Spinal cord (tissue), 10 donors: ENCODE measurements around the gene CCHCR1. TPM values are rescaled to one million over a fixed set of nuclear protein-coding genes. Genes with fewer than 3 reads are reported as not detected.
"Not testable (repeated sequence)": the region's sequence is repeated elsewhere in the genome, so short reads cannot be mapped to it uniquely, and the experiment has no call there.

Experiments used
- DNase-seq, 6 donors: peaks; one replicate each; pipeline versions ENCODE4 v3.0.0 to v3.0.0-alpha.2; 2013 to 2015; ENCODE audit warnings: low spot score in 6 of 6, low read depth in 4 of 6
- H3K27ac ChIP-seq: one replicate; pipeline ENCODE4 v1.5.1; 2013; ENCODE audit warnings: low read depth, low read length, control low read depth
- H3K27me3 ChIP-seq: one replicate; pipeline ENCODE4 v1.6.1; 2013; ENCODE audit warnings: low read length; ENCODE audit not compliant: control insufficient read depth, insufficient read depth
- H3K36me3 ChIP-seq: one replicate; pipeline ENCODE4 v1.6.1; 2013; ENCODE audit warnings: low read length; ENCODE audit not compliant: control insufficient read depth, insufficient read depth
- H3K4me1 ChIP-seq: one replicate; pipeline ENCODE4 v1.6.1; 2013; ENCODE audit warnings: low read length; ENCODE audit not compliant: control insufficient read depth, insufficient read depth
- H3K4me3 ChIP-seq: one replicate; pipeline ENCODE4 v1.5.1; 2013; ENCODE audit warnings: low read depth, low read length, control low read depth
- H3K9me3 ChIP-seq: one replicate; pipeline ENCODE4 v1.6.1; 2013; ENCODE audit warnings: low read length; ENCODE audit not compliant: control insufficient read depth, insufficient read depth
- WGBS: methylation state at CpG from one replicate; pipeline ENCODE4 v1.1.5; 2013; ENCODE audit warnings: missing lambda C conversion rate; ENCODE audit not compliant: insufficient coverage; 5-methylcytosine and 5-hydroxymethylcytosine counted together
- polyA plus RNA-seq, 2 donors: library from polyadenylated mRNA; unstranded; fragments of 120-200 nt; gene quantifications; one replicate each; pipeline ENCODE4 v1.2.1, GENCODE V29; 2013; ENCODE audit not compliant: insufficient read length in 2 of 2
- total RNA-seq, 2 donors: library from RNA; depleted of rRNA in 1 of 2; stranded (reverse); fragments of 120-200 nt in 1 of 2; fragments of >200 nt in 1 of 2; gene quantifications; one replicate each; pipeline versions ENCODE4 v1.2.3 to v1.2.4, GENCODE V29; 2013 to 2014
- donor health status: healthy.

CCHCR1 gene
- total and polyA plus RNA-seq, 4 donors, result 16.4 to 29.9 (median 23.6) TPM

DNA sequence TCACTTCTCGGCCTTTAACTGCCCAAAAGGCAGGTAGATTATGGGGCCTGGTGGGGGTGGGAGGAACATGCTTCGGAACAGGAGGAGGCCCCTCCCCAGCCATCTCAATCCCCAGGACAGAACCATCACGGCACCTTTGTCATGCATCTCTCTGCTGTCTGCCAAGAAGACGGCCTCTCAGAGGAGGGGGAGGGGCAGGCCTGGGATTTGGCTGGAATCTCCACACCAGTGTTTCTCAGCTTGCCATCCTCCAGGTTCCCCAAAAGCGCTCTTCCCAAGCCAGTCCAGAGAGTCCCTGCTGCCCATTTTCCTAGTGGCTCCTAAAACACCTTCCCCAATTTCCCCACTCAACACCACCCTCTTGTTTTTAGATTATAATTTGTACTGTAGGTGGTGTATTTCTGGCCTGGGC is 15.4 kb upstream of the CCHCR1 start:
- Histone ChIP-seq H3K27ac (no peak overlapping the region), H3K9me3 (no peaks in the 10 kb centered on the region), H3K4me3 (no peak overlapping the region), H3K36me3 (peaks cover 2% of the 10 kb centered on the region), H3K4me1 (no peaks in the 10 kb centered on the region), H3K27me3 (peaks cover 14% of the 10 kb centered on the region)
- DNase-seq, result no peak
- 14% methylated on average over 1 of the region's 5 CpGs for WGBS

DNA sequence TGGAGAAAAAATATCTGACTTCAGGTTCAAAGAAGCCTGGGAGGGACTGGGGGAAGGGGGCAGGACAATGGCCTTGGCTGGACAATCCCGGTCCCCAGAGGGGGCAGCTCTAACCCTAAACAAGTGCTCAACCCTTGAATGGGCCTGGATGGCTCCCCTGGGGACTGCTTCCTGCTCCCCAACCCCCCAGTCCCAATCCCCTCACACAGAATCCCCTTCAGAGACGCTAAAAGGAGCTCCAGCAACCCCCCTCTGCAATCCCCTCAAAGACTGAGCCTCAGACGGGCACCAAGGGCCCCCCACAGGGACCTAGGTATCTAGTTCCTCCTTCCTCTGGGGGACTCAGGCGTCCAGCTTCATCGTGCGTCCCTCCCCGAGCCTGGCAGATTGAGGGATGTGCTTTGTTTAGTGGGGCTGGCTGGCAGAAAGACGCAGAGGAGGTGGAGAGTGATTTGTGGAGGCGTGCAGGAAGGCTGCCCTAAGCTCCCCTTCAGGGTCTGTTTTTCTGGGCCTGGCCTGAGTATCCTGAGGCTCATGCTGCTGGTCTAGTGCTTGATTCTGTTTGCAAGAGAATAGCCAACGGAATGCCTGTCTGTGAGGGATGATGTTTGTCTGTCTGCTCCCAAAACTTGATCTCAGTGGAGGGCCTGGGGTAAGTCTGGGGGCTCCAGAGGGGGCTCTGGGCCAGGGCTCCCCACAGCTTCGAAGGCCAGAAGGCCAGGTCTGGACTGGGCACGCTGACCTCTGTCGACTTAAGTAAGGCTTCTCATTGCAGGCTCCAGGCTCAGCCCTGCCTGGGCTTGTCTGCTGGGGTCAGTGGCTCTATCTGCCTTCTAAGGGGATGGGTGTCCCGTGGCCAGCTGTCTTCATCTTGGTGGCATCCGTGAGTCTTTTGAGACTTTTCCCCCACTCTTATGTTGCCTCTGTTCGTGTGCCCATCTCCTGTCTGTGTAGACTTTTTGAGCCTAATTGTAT is 14.6 kb upstream of the CCHCR1 start:
- Histone ChIP-seq H3K9me3 (no peaks in the 10 kb centered on the region), H3K4me3 (no peak overlapping the region), H3K4me1 (no peaks in the 10 kb centered on the region), H3K27ac (no peak overlapping the region), H3K27me3 (peaks cover 14% of the 10 kb centered on the region), H3K36me3 (peaks cover 2% of the 10 kb centered on the region)
- no peak for DNase-seq
- WGBS, result 37% methylated on average over 11 of the region's 16 CpGs

- H3K36me3 ChIP-seq, result peaks cover 2% of the 10 kb centered on the region
- peaks cover 14% of the 10 kb centered on the region for H3K27me3 ChIP-seq
- no peak overlapping the region for H3K27ac ChIP-seq
- H3K4me3 ChIP-seq, result no peak overlapping the region
- 76% methylated on average over 6 of the region's 10 CpGs for WGBS
- no peaks in the 10 kb centered on the region for H3K9me3 ChIP-seq
- no peak for DNase-seq
- H3K4me1 ChIP-seq, result no peaks in the 10 kb centered on the region
These were observed 13.5 kb upstream of the CCHCR1 start for GRCh38 chr6:31170987-31171671.

GRCh38 chr6:31170600-31170881 is 12.9 kb upstream of the CCHCR1 start, which contains the start of gene POU5F1:
POU5F1 (minus strand) TSS chr6:31170682; CDS start chr6:31170620, 62 bp downstream.
- Histone ChIP-seq H3K27me3 (peaks cover 14% of the 10 kb centered on the region), H3K36me3 (no peaks in the 10 kb centered on the region), H3K4me1 (no peaks in the 10 kb centered on the region), H3K4me3 (no peak within 1 kb of the TSS), H3K9me3 (no peaks in the 10 kb centered on the region), H3K27ac (no peak within 1 kb of the TSS)
- WGBS, result 46% methylated on average over 3 of the region's 9 CpGs
- no peak for DNase-seq

GRCh38 chr6:31169858-31170599 is 12.4 kb upstream of the CCHCR1 start:
- 41% methylated on average over 16 of the region's 23 CpGs for WGBS
- peaks cover 14% of the 10 kb centered on the region for H3K27me3 ChIP-seq
- H3K4me3 ChIP-seq, H3K9me3 ChIP-seq, H3K36me3 ChIP-seq, H3K27ac ChIP-seq, H3K4me1 ChIP-seq, DNase-seq: not testable (repeated sequence)

DNA sequence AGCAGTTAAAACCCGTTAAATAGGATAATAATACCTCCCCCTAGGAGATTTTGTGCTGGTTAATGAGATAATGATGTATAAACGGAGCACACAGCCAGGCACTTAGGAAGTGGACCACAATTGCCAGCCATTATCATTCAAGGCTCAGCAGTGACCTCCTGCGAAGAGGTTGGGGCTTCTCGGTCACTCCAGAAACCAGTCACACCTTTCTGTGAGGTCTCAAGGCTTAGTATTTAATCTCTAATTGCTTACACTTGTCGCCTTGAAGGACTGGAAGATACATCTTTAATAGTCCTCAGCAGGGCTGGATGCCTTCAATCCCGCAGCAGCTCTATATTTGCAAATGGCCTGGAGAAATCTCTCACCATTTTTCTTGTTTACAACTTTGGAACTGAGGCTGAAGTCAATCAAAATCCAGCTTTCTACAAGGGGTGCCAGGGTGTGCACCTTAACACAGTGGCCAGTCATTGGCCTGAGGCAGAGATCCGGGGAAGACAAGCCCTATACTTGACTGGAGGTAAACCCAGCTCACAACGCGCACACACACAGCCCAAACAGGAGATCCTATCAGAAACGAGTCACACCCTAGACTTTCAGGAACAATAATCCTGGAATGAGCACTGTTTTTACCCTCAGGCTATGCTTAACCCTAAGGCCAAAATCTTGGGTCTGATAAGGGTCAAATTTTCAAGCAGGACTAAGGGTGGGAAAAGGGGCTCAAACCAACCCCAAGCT is 11.7 kb upstream of the CCHCR1 start:
- peaks cover 14% of the 10 kb centered on the region for H3K27me3 ChIP-seq
- DNase-seq, result no peak
- WGBS, result 41% methylated on average over 8 of the region's 10 CpGs

GRCh38 chr6:31168606-31169005 is 11.0 kb upstream of the CCHCR1 start:
- peaks cover 14% of the 10 kb centered on the region for H3K27me3 ChIP-seq
- no peak overlapping the region for H3K4me3 ChIP-seq
- WGBS, result 31% methylated on average over 2 of the region's 3 CpGs
- H3K27ac ChIP-seq, result no peak overlapping the region
- no peaks in the 10 kb centered on the region for H3K36me3 ChIP-seq
- no peaks in the 10 kb centered on the region for H3K4me1 ChIP-seq
- H3K9me3 ChIP-seq, result no peaks in the 10 kb centered on the region
- DNase-seq, result no peak

More for the DNA sequence above, 11.7 kb upstream of the CCHCR1 start:
- no peaks in the 10 kb centered on the region for H3K9me3 ChIP-seq
- H3K4me1 ChIP-seq, result no peaks in the 10 kb centered on the region
- no peak overlapping the region for H3K4me3 ChIP-seq
- H3K36me3 ChIP-seq, result no peaks in the 10 kb centered on the region
- no peak overlapping the region for H3K27ac ChIP-seq

DNA sequence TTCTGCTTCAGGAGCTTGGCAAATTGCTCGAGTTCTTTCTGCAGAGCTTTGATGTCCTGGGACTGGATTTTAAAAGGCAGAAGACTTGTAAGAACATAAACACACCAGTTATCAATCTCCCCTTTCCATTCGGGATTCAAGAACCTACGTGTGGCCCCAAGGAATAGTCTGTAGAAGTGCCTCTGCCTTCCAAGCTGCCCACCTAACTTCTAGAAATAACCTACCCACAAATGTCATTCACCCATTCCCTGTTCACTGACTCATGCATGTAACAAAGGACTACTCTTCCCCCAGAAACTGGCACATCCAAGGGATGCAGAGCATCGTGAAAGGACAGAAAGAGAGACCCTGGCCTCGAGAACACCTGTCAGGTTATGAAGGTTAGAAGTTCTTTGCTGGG is 8.4 kb upstream of the CCHCR1 start:
- Histone ChIP-seq H3K36me3 (peaks cover 13% of the 10 kb centered on the region), H3K9me3 (no peaks in the 10 kb centered on the region), H3K4me3 (no peak overlapping the region), H3K27me3 (peaks cover 13% of the 10 kb centered on the region), H3K27ac (no peak overlapping the region), H3K4me1 (peaks cover 5% of the 10 kb centered on the region)
- WGBS, result 83% methylated on average over 1 of the region's 5 CpGs
- DNase-seq, result no peak
